ENCODE measurements around the gene EHD2.
"Not testable (repeated sequence)": the region's sequence is repeated elsewhere in the genome, so short reads cannot be mapped to it uniquely, and the experiment has no call there.

EHD2 gene

GRCh38 chr19:47713046-47714021, at the start of gene EHD2:
EHD2 (plus strand) TSS chr19:47713422; CDS start chr19:47716613, 3,191 bp downstream.
- peak; percentile 22 to 47 (median 26) for DNase-seq (ENCODE audit: low read depth in 2 of 3, low spot score in 2 of 3)

GRCh38 chr19:47663435-47663910, 49.7 kb upstream of the EHD2 start:
- no peak for DNase-seq (ENCODE audit: low read depth in 2 of 3, low spot score in 2 of 3)

- DNase-seq (ENCODE audit: low read depth in 2 of 3, low spot score in 2 of 3): no peak
Measured at GRCh38 chr19:47663911-47664771, 49.1 kb upstream of the EHD2 start.

GRCh38 chr19:47668556-47668955, 44.7 kb upstream of the EHD2 start:
- not testable (repeated sequence) for DNase-seq (ENCODE audit: low read depth in 2 of 3, low spot score in 2 of 3)

- no peak for DNase-seq (ENCODE audit: low read depth in 2 of 3, low spot score in 2 of 3)
Measured at GRCh38 chr19:47670736-47671135, 42.5 kb upstream of the EHD2 start.

- no peak for DNase-seq (ENCODE audit: low read depth in 2 of 3, low spot score in 2 of 3)
Measured at GRCh38 chr19:47671499-47671898, 41.7 kb upstream of the EHD2 start.

- no peak for DNase-seq (ENCODE audit: low read depth in 2 of 3, low spot score in 2 of 3)
Measured at GRCh38 chr19:47673426-47673825, 39.8 kb upstream of the EHD2 start.

GRCh38 chr19:47674548-47674947, 38.7 kb upstream of the EHD2 start:
- DNase-seq (ENCODE audit: low read depth in 2 of 3, low spot score in 2 of 3): no peak

- no peak for DNase-seq (ENCODE audit: low read depth in 2 of 3, low spot score in 2 of 3)
Measured at GRCh38 chr19:47675271-47675670, 38.0 kb upstream of the EHD2 start.

- no peak for DNase-seq (ENCODE audit: low read depth in 2 of 3, low spot score in 2 of 3)
Measured at GRCh38 chr19:47675859-47676258, 37.4 kb upstream of the EHD2 start.

GRCh38 chr19:47676811-47677210, 36.4 kb upstream of the EHD2 start:
- DNase-seq (ENCODE audit: low read depth in 2 of 3, low spot score in 2 of 3): no peak

GRCh38 chr19:47679251-47679900, 33.8 kb upstream of the EHD2 start:
- no peak for DNase-seq (ENCODE audit: low read depth in 2 of 3, low spot score in 2 of 3)

- DNase-seq (ENCODE audit: low read depth in 2 of 3, low spot score in 2 of 3): no peak
Measured at GRCh38 chr19:47679922-47680857, 33.0 kb upstream of the EHD2 start.

- no peak for DNase-seq (ENCODE audit: low read depth in 2 of 3, low spot score in 2 of 3)
Measured at GRCh38 chr19:47680858-47681332, 32.3 kb upstream of the EHD2 start.

- DNase-seq (ENCODE audit: low read depth in 2 of 3, low spot score in 2 of 3): no peak
Measured at GRCh38 chr19:47681388-47681787, 31.8 kb upstream of the EHD2 start.

GRCh38 chr19:47681936-47682335, 31.3 kb upstream of the EHD2 start:
- DNase-seq (ENCODE audit: low read depth in 2 of 3, low spot score in 2 of 3): no peak

- DNase-seq (ENCODE audit: low read depth in 2 of 3, low spot score in 2 of 3): no peak
Measured at GRCh38 chr19:47682939-47683338, 30.3 kb upstream of the EHD2 start.

GRCh38 chr19:47686679-47687450, 26.4 kb upstream of the EHD2 start:
- no peak for DNase-seq (ENCODE audit: low read depth in 2 of 3, low spot score in 2 of 3)

GRCh38 chr19:47687906-47688305, 25.3 kb upstream of the EHD2 start:
- DNase-seq (ENCODE audit: low read depth in 2 of 3, low spot score in 2 of 3): no peak
